ENCODE measurements around the gene IKBKG. TPM values are rescaled to one million over a fixed set of nuclear protein-coding genes. Genes with fewer than 3 reads are reported as not detected.

IKBKG gene
- total and polyA plus RNA-seq, 2 of the 4 experiments (the other 2 are of a cell fraction): 16.5 to 38.2 TPM

DNA sequence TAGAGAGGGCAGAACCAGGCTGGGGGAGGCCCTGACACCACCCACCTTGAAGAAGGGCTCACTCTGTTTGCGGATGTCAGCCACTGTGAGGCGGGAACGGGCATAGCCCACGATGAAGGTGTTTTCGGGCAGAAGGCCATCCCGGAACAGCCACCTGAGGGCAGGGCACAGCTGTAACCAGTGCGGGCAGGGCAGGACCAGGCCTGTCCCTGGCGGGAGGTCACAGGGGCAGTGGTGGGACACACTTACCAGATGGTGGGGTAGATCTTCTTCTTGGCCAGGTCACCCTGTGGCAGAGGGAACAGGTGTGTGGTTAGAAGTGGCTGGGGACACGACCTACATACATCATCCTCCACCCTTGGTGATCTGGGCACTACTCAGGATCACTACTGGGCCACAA is 11.5 kb upstream of the IKBKG start:
- no peak overlapping the region for H2BK20ac ChIP-seq (ENCODE audit: low read depth, low read length)
- no peaks in the 10 kb centered on the region for H3K27me3 ChIP-seq (ENCODE audit: control insufficient read depth, insufficient read depth, low read length)
- H3K4me2 ChIP-seq (ENCODE audit: low read depth, low read length): no peak overlapping the region
- H2BK120ac ChIP-seq (ENCODE audit: low read depth, low read length): no peak overlapping the region
- peaks cover 0 to 28% of the 10 kb centered on the region in 2 experiments; a peak in 2 of 4 replicates for H3K79me1 ChIP-seq (ENCODE audit: low read depth in 1 of 2, low read length in 2 of 2)
- no TSS peak for BruUV-seq (replicated peaks)
- WGBS, 2 experiments (ENCODE audit: extremely low coverage in 2 of 2, insufficient read length in 1 of 2): 100% methylated on average over 2 of the region's 9 CpGs; no CpG with 5 or more reads in 1 of the 2 experiments
- H4K91ac ChIP-seq (ENCODE audit: insufficient read depth, low read depth, low read length): no peak overlapping the region
- H3K4me3 ChIP-seq (ENCODE audit: insufficient read depth, low read depth, low read length): no peak overlapping the region
- H3K18ac ChIP-seq (ENCODE audit: low read depth, low read length): no peak overlapping the region
- H3K4me1 ChIP-seq (ENCODE audit: control insufficient read depth, insufficient read depth, low read length): peaks cover 5% of the 10 kb centered on the region
- H3K56ac ChIP-seq (ENCODE audit: extremely low read depth, insufficient read depth, low read length): no peak overlapping the region
- ATAC-seq (ENCODE audit: low read depth) (no peak), DNase-seq (no peak)
- no peak for TF ChIP-seq CEBPB (IDR thresholded peaks at IDR 0.05; ENCODE audit: low read depth, low read length)
- TF ChIP-seq, protein P1, sequence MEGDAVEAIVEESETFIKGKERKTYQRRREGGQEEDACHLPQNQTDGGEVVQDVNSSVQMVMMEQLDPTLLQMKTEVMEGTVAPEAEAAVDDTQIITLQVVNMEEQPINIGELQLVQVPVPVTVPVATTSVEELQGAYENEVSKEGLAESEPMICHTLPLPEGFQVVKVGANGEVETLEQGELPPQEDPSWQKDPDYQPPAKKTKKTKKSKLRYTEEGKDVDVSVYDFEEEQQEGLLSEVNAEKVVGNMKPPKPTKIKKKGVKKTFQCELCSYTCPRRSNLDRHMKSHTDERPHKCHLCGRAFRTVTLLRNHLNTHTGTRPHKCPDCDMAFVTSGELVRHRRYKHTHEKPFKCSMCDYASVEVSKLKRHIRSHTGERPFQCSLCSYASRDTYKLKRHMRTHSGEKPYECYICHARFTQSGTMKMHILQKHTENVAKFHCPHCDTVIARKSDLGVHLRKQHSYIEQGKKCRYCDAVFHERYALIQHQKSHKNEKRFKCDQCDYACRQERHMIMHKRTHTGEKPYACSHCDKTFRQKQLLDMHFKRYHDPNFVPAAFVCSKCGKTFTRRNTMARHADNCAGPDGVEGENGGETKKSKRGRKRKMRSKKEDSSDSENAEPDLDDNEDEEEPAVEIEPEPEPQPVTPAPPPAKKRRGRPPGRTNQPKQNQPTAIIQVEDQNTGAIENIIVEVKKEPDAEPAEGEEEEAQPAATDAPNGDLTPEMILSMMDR (conservative IDR thresholded peaks at IDR 0.05; ENCODE audit: low read depth, low read length): no peak
- TF ChIP-seq RCOR1 (IDR thresholded peaks at IDR 0.05; ENCODE audit: insufficient replicate concordance, low read length): no peak
- no peak for TF ChIP-seq SMC3 (IDR thresholded peaks at IDR 0.05; ENCODE audit: low read depth, low read length)
- H3K4ac ChIP-seq (ENCODE audit: low read depth, low read length): no peak overlapping the region
- H2AK9ac ChIP-seq (replicated peaks; ENCODE audit: low read depth, low read length, poor library complexity): no peak overlapping the region
- H3K9me3 ChIP-seq (ENCODE audit: control insufficient read depth, insufficient read depth, low read length): no peaks in the 10 kb centered on the region
- H3K23ac ChIP-seq (ENCODE audit: low read depth, low read length): no peak overlapping the region
- H3K36me3 ChIP-seq (ENCODE audit: control insufficient read depth, insufficient read depth, low read length): peaks cover 50% of the 10 kb centered on the region
- H2AK5ac ChIP-seq (ENCODE audit: low read depth, low read length): no peak overlapping the region
- H3K27ac ChIP-seq (ENCODE audit: insufficient read depth, low read length): no peak overlapping the region
- ChIA-PET CTCF (no interaction called here), POLR2A (ENCODE audit: unreplicated experiment) (no interaction called here)
- in situ Hi-C loops (cut with MboI; ENCODE audit: low sequenced_read_pairs) (loop anchor here (25.0 kb wide), 1 partner anchor 1574 kb away; no protein-coding TSS in a partner anchor), dilution Hi-C loops (cut with HindIII; ENCODE audit: low sequenced_read_pairs, unreplicated experiment) (no loop called here), intact Hi-C loops (cut with micrococcal nuclease) (no loop called here)
- H2BK5ac ChIP-seq (ENCODE audit: low read depth, low read length, poor library complexity, severe bottlenecking): no peak overlapping the region
- no peak overlapping the region for H4K8ac ChIP-seq (ENCODE audit: low read depth in 2 of 2, low read length in 2 of 2)
- no peak overlapping the region for H4K5ac ChIP-seq (ENCODE audit: low read depth, low read length)
- H4K20me1 ChIP-seq (ENCODE audit: insufficient read depth, low read length): peaks cover 12% of the 10 kb centered on the region
- no peak overlapping the region for H3K9ac ChIP-seq (ENCODE audit: low read depth, low read length)
- H3K9me1 ChIP-seq (ENCODE audit: insufficient read depth, low read length): peaks cover 2% of the 10 kb centered on the region
- H3K14ac ChIP-seq (replicated peaks; ENCODE audit: low read depth, low read length): no peak overlapping the region
- H2BK15ac ChIP-seq (ENCODE audit: low read depth, low read length): no peak overlapping the region
- H2AFZ ChIP-seq (replicated peaks; ENCODE audit: low read length, poor library complexity): no peak overlapping the region
